ENCODE measurements around the gene CTXN1. TPM values are rescaled to one million over a fixed set of nuclear protein-coding genes. Genes with fewer than 3 reads are reported as not detected.

The CTXN1 gene
- total and polyA plus RNA-seq, 2 donors (not counting 3 experiments of a cell fraction or from before 2014, with no cell fraction given): 16.0 to 27.6 TPM

GRCh38 chr19:7900931-7901330 is 25.0 kb downstream of the CTXN1 start:
- FAIRE-seq: no peak
- dilution Hi-C loops (cut with MboI; ENCODE audit: extremely low pct_ligation_motif_present, low sequenced_read_pairs) (no loop called here), intact Hi-C loops (cut with micrococcal nuclease) (no loop called here)
- Histone ChIP-seq H3K27ac (ENCODE audit: insufficient read depth, low read depth, low read length) (no peak overlapping the region), H2AFZ (ENCODE audit: low read depth, low read length) (no peak overlapping the region), H3K9me1 (replicated peaks; ENCODE audit: control insufficient read depth, extremely low read depth, insufficient read depth, low read length) (no peaks in the 10 kb centered on the region), H3K27me3 (ENCODE audit: control insufficient read depth in 2 of 2, insufficient read depth in 2 of 2, low read length in 2 of 2) (no peaks in the 10 kb centered on the region), H3K36me3 (ENCODE audit: control insufficient read depth in 2 of 2, extremely low read depth in 1 of 2, insufficient read depth in 2 of 2, low read length in 2 of 2) (no peaks in the 10 kb centered on the region), H3K4me3 (replicated peaks in 1 of 3; ENCODE audit: insufficient read depth in 1 of 3, low read depth in 1 of 3, low read length in 3 of 3) (no peak overlapping the region), H3K9ac (replicated peaks; ENCODE audit: extremely low read depth, insufficient read depth, low read length) (no peak overlapping the region), H3K4me1 (ENCODE audit: control insufficient read depth, extremely low read depth, insufficient read depth, low read length) (peaks cover 16% of the 10 kb centered on the region), H4K20me1 (replicated peaks; ENCODE audit: control insufficient read depth, extremely low read depth, insufficient read depth, low read length) (no peaks in the 10 kb centered on the region), H3K9me3 (replicated peaks; ENCODE audit: control insufficient read depth, insufficient read depth, low read length) (no peaks in the 10 kb centered on the region), H3K79me2 (ENCODE audit: control insufficient read depth, insufficient read depth, low read length) (peaks cover 19% of the 10 kb centered on the region), H3K4me2 (ENCODE audit: insufficient read depth, low read length) (no peak overlapping the region)
- CTCF ChIA-PET: interaction anchor here (1.0 to 2.6 kb wide), 3 partner anchors 32 to 333 kb away, joined by 4 to 14 read pairs (median 6); partner anchors contain the start of gene TIMM44
- POLR2A ChIA-PET: interaction anchor here (0.7 kb wide), 1 partner anchor 342 kb away, joined by 3 read pairs; no protein-coding TSS in a partner anchor
- TF ChIP-seq GATA2 (IDR thresholded peaks at IDR 0.05; ENCODE audit: insufficient read depth, insufficient read length, low read depth, low read length) (no peak), POLR2A (IDR thresholded peaks at IDR 0.05; ENCODE audit: low read depth, low read length) (no peak), MAX (IDR thresholded peaks at IDR 0.05; ENCODE audit: insufficient read depth, insufficient read length) (no peak), EZH2 (IDR thresholded peaks at IDR 0.05; ENCODE audit: borderline replicate concordance, low read depth, low read length, severe bottlenecking) (no peak), FOS (IDR thresholded peaks at IDR 0.05; ENCODE audit: borderline replicate concordance, insufficient read depth, low read length) (no peak), CTCF (IDR thresholded peaks at IDR 0.05; ENCODE audit: extremely low read depth in 1 of 2, insufficient read depth in 1 of 2, low read depth in 1 of 2, low read length in 2 of 2) (no peak), MYC (IDR thresholded peaks at IDR 0.05; ENCODE audit: low read depth, low read length) (no peak), JUN (IDR thresholded peaks at IDR 0.05; ENCODE audit: borderline replicate concordance, insufficient read depth, insufficient read length, low read depth) (no peak), POLR2AphosphoS5 (IDR thresholded peaks at IDR 0.05; ENCODE audit: insufficient read depth, low read depth, low read length) (no peak)
- no peak for DNase-seq (ENCODE audit: low read depth, low spot score)
- no TSS peak for BruUV-seq (replicated peaks)
